Prostate gland (tissue), 2 donors: Measurements from ENCODE around the gene CD59.

Experiments
- POLR2A ChIP-seq: fragments of 450-650 bp; IDR thresholded peaks from one replicate; pipeline ENCODE4 v1.6.1; 2016; ENCODE audit warnings: antibody characterized with exemption, mild to moderate bottlenecking
- POLR2AphosphoS5 ChIP-seq: sonication (generic); formaldehyde crosslinking; IDR thresholded peaks from one replicate; pipeline ENCODE4 v1.6.1; 2017; ENCODE audit warnings: antibody characterized with exemption
- TF ChIP-seq, protein P1 (sequence below), 4 experiments: fragments of 200-600 bp in 2 of 4; fragments of 450-650 bp in 2 of 4; sonication (generic) in 2 of 4; IDR thresholded peaks; 1 replicate in 3 of 4; 2 replicates in 1 of 4; pipeline ENCODE4 v1.5.1; 2016 to 2019; ENCODE audit warnings: antibody characterized with exemption in 4 of 4, mild to moderate bottlenecking in 2 of 4, moderate library complexity in 2 of 4

DNA sequence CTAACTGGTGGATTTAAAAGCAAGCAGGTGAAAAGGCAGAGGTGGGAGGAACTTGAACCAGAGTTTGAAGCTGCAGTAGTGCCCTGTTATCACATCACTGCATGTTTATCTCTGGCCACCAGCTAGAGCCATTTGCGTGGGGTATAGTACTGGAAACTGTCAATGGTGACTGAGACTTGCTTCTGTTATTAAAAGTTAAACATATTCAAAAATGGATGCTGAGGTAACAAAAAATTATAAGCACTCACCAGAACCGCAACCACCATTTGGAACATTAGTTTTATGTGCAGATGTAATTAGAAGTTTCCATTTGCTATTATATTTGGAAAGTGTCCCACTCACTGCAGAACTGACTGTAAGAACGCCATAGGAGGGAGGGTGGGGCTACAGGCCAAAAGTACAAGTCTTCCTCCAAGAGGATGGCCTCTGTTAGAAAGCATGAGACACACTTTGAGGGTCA is 1.2 kb upstream of the CD59 start:
- no peak for TF ChIP-seq POLR2A
- TF ChIP-seq, protein P1, sequence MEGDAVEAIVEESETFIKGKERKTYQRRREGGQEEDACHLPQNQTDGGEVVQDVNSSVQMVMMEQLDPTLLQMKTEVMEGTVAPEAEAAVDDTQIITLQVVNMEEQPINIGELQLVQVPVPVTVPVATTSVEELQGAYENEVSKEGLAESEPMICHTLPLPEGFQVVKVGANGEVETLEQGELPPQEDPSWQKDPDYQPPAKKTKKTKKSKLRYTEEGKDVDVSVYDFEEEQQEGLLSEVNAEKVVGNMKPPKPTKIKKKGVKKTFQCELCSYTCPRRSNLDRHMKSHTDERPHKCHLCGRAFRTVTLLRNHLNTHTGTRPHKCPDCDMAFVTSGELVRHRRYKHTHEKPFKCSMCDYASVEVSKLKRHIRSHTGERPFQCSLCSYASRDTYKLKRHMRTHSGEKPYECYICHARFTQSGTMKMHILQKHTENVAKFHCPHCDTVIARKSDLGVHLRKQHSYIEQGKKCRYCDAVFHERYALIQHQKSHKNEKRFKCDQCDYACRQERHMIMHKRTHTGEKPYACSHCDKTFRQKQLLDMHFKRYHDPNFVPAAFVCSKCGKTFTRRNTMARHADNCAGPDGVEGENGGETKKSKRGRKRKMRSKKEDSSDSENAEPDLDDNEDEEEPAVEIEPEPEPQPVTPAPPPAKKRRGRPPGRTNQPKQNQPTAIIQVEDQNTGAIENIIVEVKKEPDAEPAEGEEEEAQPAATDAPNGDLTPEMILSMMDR (IDR thresholded peaks at IDR 0.05): no peak
- TF ChIP-seq POLR2AphosphoS5: no peak
